H9 (cell line): Measurements from ENCODE around the gene AP1B1. TPM values are rescaled to one million over a fixed set of nuclear protein-coding genes. Genes with fewer than 3 reads are reported as not detected.
A peak's percentile ranks its signal among the peaks of the same experiment; 100 is the strongest.

Source experiments
- DNase-seq: peaks from one replicate; pipeline ENCODE4 v3.0.0-alpha.2; 2017
- H2AFZ ChIP-seq: one replicate; pipeline ENCODE4 v1.6.1; 2013; ENCODE audit warnings: mild to moderate bottlenecking, low read length, control low read depth, moderate library complexity
- H2AK5ac ChIP-seq: 2 replicates; pipeline ENCODE4 v1.6.1; 2013; ENCODE audit warnings: low read length, control low read depth, mixed read lengths; ENCODE audit not compliant: insufficient read length
- H2BK120ac ChIP-seq: one replicate; pipeline ENCODE4 v1.6.1; 2013; ENCODE audit warnings: low read depth, mild to moderate bottlenecking, low read length, control low read depth, inconsistent platforms; ENCODE audit not compliant: poor library complexity, severe bottlenecking
- H2BK12ac ChIP-seq: 2 replicates; pipeline ENCODE4 v1.6.1; 2013; ENCODE audit warnings: low read length, control low read depth, mixed read lengths, low read depth; ENCODE audit not compliant: insufficient read length
- H2BK15ac ChIP-seq: 2 replicates; pipeline ENCODE4 v1.6.1; 2013; ENCODE audit warnings: low read depth, low read length, control low read depth
- H2BK20ac ChIP-seq: one replicate; pipeline ENCODE4 v1.6.1; 2013; ENCODE audit warnings: low read depth, mild to moderate bottlenecking, low read length, control low read depth, inconsistent platforms; ENCODE audit not compliant: poor library complexity, severe bottlenecking
- H2BK5ac ChIP-seq: 2 replicates; pipeline ENCODE4 v1.6.1; 2013; ENCODE audit warnings: low read length, control low read depth, mixed read lengths; ENCODE audit not compliant: insufficient read length
- H3K14ac ChIP-seq: 2 replicates; pipeline ENCODE4 v1.6.1; 2013; ENCODE audit warnings: low read length, control low read depth; ENCODE audit not compliant: insufficient read depth
- H3K18ac ChIP-seq: 2 replicates; pipeline ENCODE4 v1.6.1; 2013; ENCODE audit warnings: low read depth, mild to moderate bottlenecking, mixed read lengths, low read length, control low read depth; ENCODE audit not compliant: insufficient read length
- H3K23ac ChIP-seq: 2 replicates; pipeline ENCODE4 v1.6.1; 2013; ENCODE audit warnings: low read length, control low read depth, mixed read lengths, low read depth; ENCODE audit not compliant: insufficient read length
- H3K23me2 ChIP-seq: 2 replicates; pipeline ENCODE4 v1.6.1; 2013; ENCODE audit warnings: low read depth, mild to moderate bottlenecking, mixed read lengths, low read length, control low read depth; ENCODE audit not compliant: insufficient read length, poor library complexity, severe bottlenecking
- H3K27ac ChIP-seq: 2 replicates; pipeline ENCODE4 v1.5.1; 2013; ENCODE audit warnings: low read length, control low read depth, mixed read lengths, low read depth; ENCODE audit not compliant: insufficient read length
- H3K27me3 ChIP-seq: 2 replicates; pipeline ENCODE4 v1.6.1; 2013; ENCODE audit warnings: low read length, control low read depth, inconsistent platforms; ENCODE audit not compliant: insufficient read depth
- H3K4ac ChIP-seq: 2 replicates; pipeline ENCODE4 v1.6.1; 2013; ENCODE audit warnings: low read depth, mild to moderate bottlenecking, control low read depth, inconsistent platforms, low read length, moderate library complexity
- H3K4me1 ChIP-seq: 2 replicates; pipeline ENCODE4 v1.6.1; 2013; ENCODE audit warnings: low read length, control low read depth, inconsistent platforms; ENCODE audit not compliant: insufficient read depth
- H3K4me2 ChIP-seq: 2 replicates; pipeline ENCODE4 v1.6.1; 2013; ENCODE audit warnings: low read length, control low read depth, mixed read lengths; ENCODE audit not compliant: insufficient read length, insufficient read depth
- H3K56ac ChIP-seq: 2 replicates; pipeline ENCODE4 v1.6.1; 2013; ENCODE audit warnings: low read depth, mild to moderate bottlenecking, mixed read lengths, low read length, control low read depth; ENCODE audit not compliant: insufficient read length
- H3K79me1 ChIP-seq: 2 replicates; pipeline ENCODE4 v1.6.1; 2013; ENCODE audit warnings: low read depth, mild to moderate bottlenecking, moderate library complexity, low read length, control low read depth, inconsistent platforms; ENCODE audit not compliant: insufficient read depth, poor library complexity, severe bottlenecking
- H3K79me2 ChIP-seq: 2 replicates; pipeline ENCODE4 v1.6.1; 2013; ENCODE audit warnings: low read length, control low read depth, inconsistent platforms; ENCODE audit not compliant: insufficient read depth
- H3K9ac ChIP-seq: 2 replicates; pipeline ENCODE4 v1.6.1; 2013; ENCODE audit warnings: low read length, control low read depth, mixed read lengths; ENCODE audit not compliant: insufficient read length; ENCODE audit errors: extremely low read depth
- H3K9me3 ChIP-seq: one replicate; pipeline ENCODE4 v1.6.1; 2013; ENCODE audit warnings: low read depth, low read length, inconsistent platforms; ENCODE audit not compliant: control insufficient read depth
- H3T11ph ChIP-seq: one replicate; pipeline ENCODE4 v1.6.1; 2013; ENCODE audit warnings: mild to moderate bottlenecking, low read length, control low read depth, inconsistent platforms
- H4K20me1 ChIP-seq: one replicate; pipeline ENCODE4 v1.6.1; 2013; ENCODE audit not compliant: control insufficient read depth, insufficient read length, insufficient read depth
- H4K5ac ChIP-seq: 2 replicates; pipeline ENCODE4 v1.6.1; 2013; ENCODE audit warnings: low read depth, mild to moderate bottlenecking, mixed read lengths, low read length, control low read depth; ENCODE audit not compliant: insufficient read length
- H4K8ac ChIP-seq: replicated peaks from 2 replicates; pipeline ENCODE4 v1.6.1; 2013; ENCODE audit warnings: low read length, control low read depth, mixed read lengths, low read depth; ENCODE audit not compliant: insufficient read length
- H4K91ac ChIP-seq: 2 replicates; pipeline ENCODE4 v1.6.1; 2013; ENCODE audit warnings: low read depth, mild to moderate bottlenecking, moderate library complexity, mixed read lengths, low read length, control low read depth; ENCODE audit not compliant: insufficient read length
- H3K27ac Mint-ChIP-seq, 3 experiments: 2 replicates in 2 of 3; 3 replicates in 1 of 3; pipeline ENCODE4 v1.8.0; 2020 to 2021; ENCODE audit warnings: mixed read lengths in 3 of 3, mild to moderate bottlenecking in 1 of 3, moderate library complexity in 1 of 3
- H3K27me3 Mint-ChIP-seq: 2 replicates; pipeline ENCODE4 v1.8.0; 2021; ENCODE audit warnings: low read depth, mild to moderate bottlenecking, moderate library complexity, mixed read lengths
- H3K36me3 Mint-ChIP-seq, 3 experiments: 2 replicates in 2 of 3; 3 replicates in 1 of 3; pipeline ENCODE4 v1.8.0; 2020 to 2021; ENCODE audit warnings: low read depth in 3 of 3, mixed read lengths in 3 of 3; ENCODE audit not compliant: insufficient read depth in 1 of 3
- H3K4me1 Mint-ChIP-seq, 2 experiments: 2 replicates each; pipeline ENCODE4 v1.8.0; 2020; ENCODE audit warnings: mixed read lengths in 2 of 2
- H3K4me3 Mint-ChIP-seq, 2 experiments: 2 replicates in 1 of 2; 3 replicates in 1 of 2; pipeline ENCODE4 v1.8.0; 2020 to 2021; ENCODE audit warnings: mild to moderate bottlenecking in 2 of 2, mixed read lengths in 2 of 2, moderate library complexity in 1 of 2
- H3K9me3 Mint-ChIP-seq, 2 experiments: 2 replicates in 1 of 2; 3 replicates in 1 of 2; pipeline ENCODE4 v1.8.0; 2020; ENCODE audit warnings: mild to moderate bottlenecking in 2 of 2, mixed read lengths in 2 of 2, moderate library complexity in 1 of 2
- CTCF ChIP-seq: fragments of 200-600 bp; sonication (generic); conservative IDR thresholded peaks from 3 replicates; pipeline ENCODE4 v1.8.0; 2021; ENCODE audit warnings: antibody characterized with exemption, mild to moderate bottlenecking
- WGBS: extraction: QIAGEN DNeasy Blood & Tissue Kit; methylation state at CpG from one replicate; pipeline ENCODE4 v1.1.7; 2013; ENCODE audit warnings: missing lambda C conversion rate, low lambda C conversion rate, mixed read lengths; ENCODE audit not compliant: insufficient read length; ENCODE audit errors: extremely low coverage; 5-methylcytosine and 5-hydroxymethylcytosine counted together
- total RNA-seq: library from RNA; stranded (reverse); gene quantifications from 2 replicates; pipeline ENCODE4 v1.2.1, GENCODE V29; 2021

The AP1B1 gene
- total RNA-seq, 1 experiment from 2014 or later = 64.0 TPM

- H3K4me1 Mint-ChIP-seq = peaks cover 2 to 5% of the 10 kb centered on the region in 2 experiments; a peak in 2 of 4 replicates
- Histone ChIP-seq H3K79me2 (no peaks in the 10 kb centered on the region), H3K14ac (no peak overlapping the region), H3K9me3 (no peaks in the 10 kb centered on the region), H3K56ac (no peak overlapping the region), H4K91ac (no peak overlapping the region), H3K18ac (no peak overlapping the region), H3K23ac (no peak overlapping the region), H2BK20ac (no peak overlapping the region), H2BK120ac (no peak overlapping the region), H2BK12ac (no peak overlapping the region), H4K20me1 (no peaks in the 10 kb centered on the region), H3K27me3 (no peaks in the 10 kb centered on the region), H3K4ac (no peak overlapping the region), H2BK15ac (no peak overlapping the region), H3K79me1 (no peaks in the 10 kb centered on the region), H3K27ac (no peak overlapping the region), H2AK5ac (no peak overlapping the region), H3K4me1 (no peaks in the 10 kb centered on the region), H3K4me2 (no peak overlapping the region), H2AFZ (no peak overlapping the region), H2BK5ac (no peak overlapping the region), H4K5ac (no peak overlapping the region), H3T11ph (no peak overlapping the region), H3K9ac (no peak overlapping the region), H4K8ac (no peak overlapping the region), H3K23me2 (no peaks in the 10 kb centered on the region)
- peak overlapping the region in 1 of 2 experiments; percentile 27; a peak in 1 of 5 replicates for H3K4me3 Mint-ChIP-seq
- peak; percentile 80 for DNase-seq
- H3K27me3 Mint-ChIP-seq = peaks cover 5% of the 10 kb centered on the region
- TF ChIP-seq CTCF = peak; percentile 93
- WGBS = no CpG with 5 or more reads among the region's 10 CpGs
- no peaks in the 10 kb centered on the region for H3K9me3 Mint-ChIP-seq
- no peaks in the 10 kb centered on the region for H3K36me3 Mint-ChIP-seq
- no peak overlapping the region for H3K27ac Mint-ChIP-seq
Measured at GRCh38 chr22:29394931-29395581, 6.7 kb upstream of the AP1B1 start.
